Measurements from ENCODE around the gene ASZ1.

ASZ1 gene

DNA sequence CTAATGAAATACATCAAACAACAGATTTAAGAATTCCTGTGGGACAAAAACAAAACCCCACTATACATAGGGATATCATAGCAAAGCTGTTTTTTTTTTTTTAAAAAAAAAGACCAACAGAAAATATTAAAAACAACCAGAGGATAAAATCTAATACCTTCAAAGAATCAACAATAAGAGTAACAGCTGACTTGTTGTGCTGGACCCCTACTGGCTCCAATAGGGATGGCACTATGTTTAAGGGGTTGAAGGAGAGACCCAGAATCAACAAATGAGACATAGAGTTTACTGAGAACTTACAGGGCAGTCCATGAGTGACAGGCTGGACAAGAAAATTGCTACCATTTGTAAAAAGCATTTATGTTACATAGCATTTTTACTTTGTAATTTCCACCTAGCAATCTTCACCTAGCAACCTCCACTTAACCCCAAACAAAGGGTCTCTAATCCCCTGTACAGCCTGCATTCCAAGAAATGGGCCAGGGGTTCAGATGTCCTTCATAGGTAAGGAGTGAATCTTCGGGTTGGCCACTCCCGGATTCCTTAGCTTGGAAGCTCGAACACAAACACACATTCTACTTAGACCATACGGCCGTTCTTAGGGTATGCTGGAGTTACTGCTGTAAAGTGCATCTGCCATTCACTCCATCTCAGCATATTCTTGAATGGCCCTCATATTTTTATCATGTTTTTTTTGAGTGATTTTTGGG, 25.8 kb downstream of the ASZ1 start:
- no peak for DNase-seq

DNA sequence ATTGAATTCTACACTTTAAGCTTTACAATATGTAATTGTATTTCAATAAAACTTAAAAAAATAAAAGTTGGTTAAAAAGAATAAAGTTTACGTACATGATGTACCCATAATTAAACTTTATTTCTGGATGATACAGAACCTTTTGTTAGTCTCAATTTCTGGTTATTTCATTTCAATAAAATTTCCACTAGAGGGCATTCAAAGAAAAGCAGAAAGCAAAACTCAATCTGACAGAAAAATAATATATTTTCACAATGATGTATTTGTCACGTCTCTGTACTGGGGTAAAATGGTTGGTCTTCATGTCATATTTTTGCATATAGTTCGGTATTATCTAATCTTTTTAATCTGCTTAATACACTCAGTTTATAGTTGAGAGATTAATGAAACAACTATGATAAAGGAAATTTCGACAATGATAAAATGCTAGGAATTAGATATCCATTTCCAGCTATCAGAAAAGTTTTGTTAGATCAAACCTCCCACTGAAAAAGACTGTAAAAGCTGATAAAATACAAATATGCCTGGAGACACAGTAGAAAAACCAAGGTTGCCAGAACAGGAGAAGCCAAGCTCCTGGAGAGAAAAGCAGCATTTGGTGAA, 27.4 kb downstream of the ASZ1 start:
- no peak for DNase-seq

DNA sequence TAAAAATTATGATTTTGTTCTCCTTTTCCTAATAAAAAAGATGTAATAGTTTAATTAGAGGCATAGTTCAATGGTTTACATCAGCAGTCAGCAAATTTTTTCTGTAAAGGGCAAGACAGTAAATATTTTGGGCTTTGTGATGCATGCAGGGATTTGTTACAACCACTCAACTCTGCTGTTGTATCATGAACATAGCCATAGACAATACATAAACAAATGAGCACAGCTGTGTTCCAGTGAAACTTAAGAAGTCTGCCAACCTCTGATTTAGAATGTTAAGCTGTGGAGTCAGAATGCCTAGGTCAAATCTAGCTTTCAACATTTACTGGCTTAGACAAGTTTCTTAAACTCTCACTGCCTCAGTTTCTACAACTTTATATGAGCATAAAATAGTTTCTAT, 31.6 kb downstream of the ASZ1 start:
- DNase-seq: no peak

DNA sequence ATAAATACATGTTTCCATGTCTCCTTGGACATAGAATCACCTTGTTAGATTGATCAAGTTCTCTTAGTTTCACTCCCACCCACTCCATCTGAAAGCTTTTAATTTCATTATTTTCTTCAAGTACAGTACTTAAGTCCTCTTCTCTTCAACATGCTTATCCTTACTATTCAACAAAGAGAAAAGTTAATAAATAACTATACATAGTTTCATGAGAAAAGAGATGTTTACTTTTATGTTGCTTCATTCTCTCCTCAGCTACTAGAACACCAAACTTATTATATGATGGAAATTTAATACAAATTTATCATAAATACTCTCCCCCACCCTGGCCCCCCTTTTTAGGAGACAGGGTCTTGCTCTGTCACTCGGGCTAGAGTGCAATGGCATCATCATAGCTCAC, 33.5 kb downstream of the ASZ1 start:
- no peak for DNase-seq

DNA sequence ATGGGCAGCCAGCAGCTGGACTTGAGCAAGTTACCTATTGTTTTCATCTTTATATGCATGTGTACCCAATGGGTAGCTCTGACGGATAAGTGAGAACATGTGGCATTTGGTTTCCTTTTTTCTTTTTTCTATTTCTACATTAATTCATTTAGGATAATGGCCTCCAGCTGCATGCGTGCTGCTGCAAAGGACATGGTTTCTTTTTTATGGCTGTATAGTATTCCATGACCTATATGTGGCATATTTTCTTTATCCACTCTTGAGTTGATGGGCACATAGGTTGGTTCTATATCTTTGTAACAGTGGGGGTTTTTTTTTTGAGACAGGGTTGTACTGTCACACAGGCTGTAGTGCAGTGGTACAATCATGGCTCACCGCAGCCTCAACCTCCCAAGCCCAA, 37.4 kb downstream of the ASZ1 start:
- DNase-seq: no peak

DNA sequence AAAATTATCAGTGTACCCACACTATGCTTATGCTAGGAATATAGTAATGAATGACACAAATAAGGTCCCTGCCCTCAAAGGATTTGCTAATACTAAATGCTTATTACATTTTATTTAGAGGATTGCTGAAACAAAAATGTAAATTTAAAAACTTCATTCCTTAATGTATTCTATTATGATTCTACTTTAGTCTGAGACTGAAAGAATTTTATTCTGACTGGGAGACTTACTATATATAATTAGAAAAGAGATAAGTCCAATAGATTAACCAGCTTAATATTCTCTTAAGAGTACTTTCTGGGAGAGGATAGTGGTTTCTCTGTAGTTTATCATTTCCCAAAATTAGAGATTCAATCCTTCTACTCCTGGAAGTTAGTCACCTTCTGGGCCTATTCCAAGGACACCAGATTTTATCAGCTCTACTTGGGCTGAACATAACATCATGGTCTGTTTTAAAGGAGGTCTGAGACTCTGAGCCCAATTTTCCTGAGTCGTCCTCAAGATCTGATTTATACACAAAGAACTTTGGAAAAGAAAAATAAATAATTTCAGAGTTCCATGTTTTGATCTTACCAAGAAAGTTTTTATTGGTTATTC, 41.1 kb downstream of the ASZ1 start:
- no peak for DNase-seq

DNA sequence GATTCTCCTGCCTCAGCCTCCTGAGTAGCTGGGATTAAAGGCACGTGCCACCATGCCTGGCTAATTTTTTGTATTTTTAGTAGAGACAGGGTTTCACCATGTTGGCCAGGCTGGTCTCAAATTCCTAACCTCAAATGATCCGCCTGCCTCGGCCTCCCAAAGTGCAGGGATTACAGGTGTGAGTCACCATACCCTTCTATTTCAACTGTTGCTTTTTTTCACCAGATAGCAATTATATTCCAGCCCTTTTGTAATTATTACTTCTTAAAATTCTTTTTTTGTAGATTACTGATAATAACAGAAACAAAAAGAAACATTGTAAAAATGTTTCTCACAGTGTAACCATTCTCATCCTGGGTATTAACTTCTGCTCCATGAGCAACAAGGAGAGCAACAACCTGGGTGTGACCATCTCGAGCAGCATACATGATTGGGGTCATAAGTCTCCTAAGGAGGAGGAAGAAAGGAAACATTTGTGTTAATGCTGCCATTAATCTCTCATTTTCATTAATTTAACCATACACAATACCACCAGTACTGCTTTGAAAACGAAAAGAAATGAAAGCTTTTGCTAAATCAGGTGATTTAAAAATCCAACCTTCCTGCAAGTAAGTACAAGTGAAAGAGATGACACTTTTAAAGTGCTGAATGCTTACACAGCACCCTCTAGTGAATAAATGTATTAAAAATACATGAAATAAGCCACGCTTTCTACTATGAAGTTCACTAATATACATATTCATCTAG, 41.8 kb downstream of the ASZ1 start:
- DNase-seq: peak; percentile 16

DNA sequence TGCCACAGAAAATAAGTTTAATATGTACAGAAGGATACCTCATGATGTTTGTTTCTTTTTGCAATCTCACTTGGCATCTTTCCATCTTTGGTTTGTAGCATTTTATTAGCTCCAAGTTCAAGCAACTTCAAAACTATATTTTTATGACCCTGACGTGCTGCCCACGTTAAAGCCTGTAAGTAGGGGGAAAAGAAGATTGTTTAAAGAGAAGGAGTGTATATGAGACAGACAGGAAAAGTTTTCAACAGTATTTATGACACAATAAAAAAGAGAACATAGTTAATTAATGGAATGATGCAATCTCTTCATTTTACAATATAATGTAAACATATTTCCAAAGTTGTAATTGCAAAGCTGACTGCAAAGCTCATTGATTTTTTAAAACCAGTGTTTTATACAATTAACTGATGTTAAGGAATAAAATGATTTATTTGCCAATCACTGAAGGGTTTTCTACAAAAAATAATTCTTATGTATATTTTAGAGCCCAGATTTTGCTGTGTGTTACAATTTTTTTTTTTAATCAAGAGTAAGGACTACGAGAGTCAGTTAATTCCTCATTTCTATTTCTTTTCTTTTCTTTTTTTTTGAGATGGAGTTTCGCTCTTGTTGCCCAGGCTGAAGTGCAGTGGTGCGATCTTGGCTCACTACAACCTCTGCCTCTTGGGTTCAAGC, 42.5 kb downstream of the ASZ1 start:
- no peak for DNase-seq

DNA sequence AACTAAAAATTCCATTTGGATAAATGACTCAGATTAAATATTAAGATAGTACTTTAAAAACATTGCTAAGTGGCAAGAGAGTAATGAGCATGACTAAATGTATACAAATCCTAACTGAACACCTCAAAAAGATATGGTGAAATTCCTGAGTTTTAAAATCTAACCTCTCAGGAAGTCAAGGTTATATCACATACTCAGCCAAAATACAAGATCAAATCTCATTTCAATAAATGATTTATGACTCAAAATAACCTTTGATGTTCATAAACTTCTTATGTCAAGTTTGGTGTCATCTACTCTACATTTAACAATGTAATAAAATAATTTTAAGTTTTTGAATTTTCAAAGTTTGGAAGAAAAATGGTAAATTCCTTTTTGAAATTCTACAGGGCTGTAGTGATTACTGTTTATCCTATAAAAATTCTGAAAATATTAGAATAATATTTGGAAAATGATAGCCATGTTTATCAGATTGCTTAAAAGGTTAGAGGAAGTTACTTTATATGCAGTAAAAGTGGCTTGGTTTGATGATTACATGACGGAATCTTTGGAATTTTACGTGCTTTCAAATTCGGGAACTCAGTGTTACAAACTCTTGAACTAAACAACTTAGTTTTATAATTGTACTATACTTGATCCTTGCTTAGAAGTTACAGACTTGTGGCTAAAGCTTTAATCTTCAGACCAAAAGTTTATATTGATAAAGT, 43.7 kb downstream of the ASZ1 start:
- DNase-seq: no peak

DNA sequence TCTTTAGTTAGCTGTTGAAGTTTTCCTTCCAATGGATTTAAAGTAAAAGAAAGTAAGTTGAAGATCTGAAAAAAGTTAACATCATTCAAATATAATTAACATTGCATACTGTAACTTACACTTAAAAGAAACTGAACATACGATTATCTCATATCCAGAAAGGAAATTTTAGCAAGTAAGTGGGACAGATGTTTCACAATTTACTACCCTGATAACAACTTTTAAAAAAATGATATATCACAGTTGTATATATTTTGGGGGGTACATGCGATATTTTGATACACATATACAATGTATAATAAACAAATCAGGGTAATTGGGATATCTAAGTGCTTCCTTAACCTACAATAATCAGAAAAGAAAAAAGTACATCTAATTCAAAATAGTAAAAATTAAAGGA, 44.2 kb downstream of the ASZ1 start:
- no peak for DNase-seq

DNA sequence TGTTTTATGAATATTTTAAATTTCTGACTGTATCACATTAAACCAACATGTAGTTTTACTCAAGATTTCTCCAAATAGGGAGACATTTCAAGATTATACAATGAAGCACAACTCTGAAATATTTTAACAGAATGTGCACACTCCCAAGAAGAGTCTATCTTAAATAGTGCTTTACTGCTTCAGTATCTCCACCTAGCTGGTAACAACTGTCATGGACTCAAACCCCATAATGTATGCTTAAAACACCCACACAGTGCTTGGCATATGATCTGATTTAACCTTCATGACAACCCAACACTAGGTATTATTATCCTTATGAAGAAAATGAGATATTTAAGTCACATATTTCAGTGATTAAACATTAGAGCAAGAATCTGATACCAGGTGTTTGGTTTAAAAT, 45.9 kb downstream of the ASZ1 start:
- DNase-seq: no peak

DNA sequence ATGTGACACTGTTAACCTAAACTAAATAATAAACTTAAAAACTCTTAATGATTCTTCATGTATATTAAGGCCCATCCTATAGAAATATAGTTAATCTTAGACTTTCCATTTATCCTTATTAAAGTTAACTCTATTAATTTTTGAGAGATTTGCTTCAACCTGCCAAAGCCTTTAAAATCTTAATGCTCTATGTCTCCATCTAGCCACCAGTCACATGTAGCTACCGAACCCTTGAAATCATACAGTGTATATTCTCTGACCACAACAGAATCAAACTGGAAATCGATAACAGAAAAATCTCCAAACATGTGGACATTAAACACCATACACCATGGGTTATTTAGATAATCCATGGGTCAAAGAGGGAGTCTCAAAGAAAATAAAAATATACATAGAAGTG, 51.9 kb downstream of the ASZ1 start:
- DNase-seq: no peak

DNA sequence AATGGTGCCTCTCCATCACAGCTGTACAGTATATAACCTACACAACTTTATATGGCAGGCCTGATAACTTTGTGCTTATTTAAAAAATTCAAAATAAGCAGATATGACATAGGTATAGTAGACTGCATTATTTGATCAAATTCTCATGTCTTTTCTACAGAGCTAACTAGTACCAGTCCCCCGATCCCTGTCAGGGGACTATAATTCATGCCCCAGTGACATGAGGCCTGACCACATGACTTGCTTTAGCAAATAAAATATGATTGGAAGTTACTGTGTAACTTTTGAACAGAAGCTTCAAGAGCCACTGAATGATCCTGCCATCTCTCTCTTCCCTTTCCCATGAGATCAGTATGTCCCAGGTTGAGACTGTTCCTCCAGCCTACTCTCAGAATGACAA, 55.2 kb downstream of the ASZ1 start:
- DNase-seq: no peak

DNA sequence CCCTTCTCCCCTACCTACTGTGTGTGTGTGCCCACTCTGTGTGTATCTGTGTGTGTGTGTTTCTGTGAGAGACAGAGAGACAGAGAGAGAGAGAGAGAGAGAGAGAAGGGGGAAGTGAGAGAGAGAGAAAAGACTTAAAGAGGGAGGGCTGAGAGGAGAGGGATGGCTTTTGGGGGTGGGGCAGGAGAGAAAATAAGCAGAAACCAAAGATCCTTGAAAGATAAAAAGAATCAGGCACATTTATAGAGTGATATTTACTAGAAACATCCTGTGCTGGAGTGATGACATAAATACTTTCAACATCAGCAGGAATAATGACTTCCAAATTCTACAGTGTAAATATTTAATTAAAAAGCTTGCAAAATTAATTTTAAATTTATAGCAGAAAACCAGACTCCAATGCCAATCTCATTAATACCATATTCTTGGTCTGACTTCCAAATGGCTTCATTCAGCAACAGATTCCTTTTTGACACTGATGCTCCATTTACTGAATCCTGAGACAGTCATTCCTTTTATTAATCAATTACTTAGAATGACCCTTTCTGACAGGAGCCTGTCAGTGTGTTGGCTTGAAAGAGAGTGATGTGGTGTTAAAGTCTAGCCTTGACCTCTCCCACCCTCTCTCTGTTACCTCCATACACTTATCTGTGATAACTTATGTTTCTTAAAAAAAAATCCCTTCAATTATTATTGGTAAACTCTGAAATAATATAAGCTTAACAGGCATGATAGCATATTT, 62.8 kb downstream of the ASZ1 start:
- no peak for DNase-seq

DNA sequence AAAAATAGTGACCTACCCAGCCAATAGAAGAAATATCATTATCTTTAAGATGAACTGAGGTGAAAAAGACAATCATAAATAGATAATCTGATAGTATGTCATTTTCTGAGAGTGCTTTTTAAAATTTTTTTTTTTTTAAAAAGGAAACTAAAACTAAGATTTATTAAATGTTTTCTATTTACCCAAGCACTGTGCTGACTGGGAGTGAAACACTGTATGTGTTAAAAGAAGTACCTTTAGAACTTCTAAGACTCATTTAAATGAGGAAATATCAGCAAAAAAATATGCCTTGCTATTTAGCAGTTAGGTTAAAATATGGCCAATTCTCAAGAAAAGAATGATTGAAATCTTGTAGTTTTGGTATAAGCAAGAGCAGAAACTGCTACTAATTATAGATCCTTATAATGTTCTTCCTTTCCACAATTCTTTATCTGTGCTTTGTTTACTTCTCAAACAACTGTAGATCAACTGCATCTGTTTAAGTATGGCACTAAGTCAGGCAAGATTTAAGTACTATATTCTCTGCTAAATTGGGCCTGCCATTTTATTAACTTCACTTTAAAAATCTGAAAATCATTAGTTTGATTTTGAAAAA, 64.9 kb downstream of the ASZ1 start:
- no peak for DNase-seq

DNA sequence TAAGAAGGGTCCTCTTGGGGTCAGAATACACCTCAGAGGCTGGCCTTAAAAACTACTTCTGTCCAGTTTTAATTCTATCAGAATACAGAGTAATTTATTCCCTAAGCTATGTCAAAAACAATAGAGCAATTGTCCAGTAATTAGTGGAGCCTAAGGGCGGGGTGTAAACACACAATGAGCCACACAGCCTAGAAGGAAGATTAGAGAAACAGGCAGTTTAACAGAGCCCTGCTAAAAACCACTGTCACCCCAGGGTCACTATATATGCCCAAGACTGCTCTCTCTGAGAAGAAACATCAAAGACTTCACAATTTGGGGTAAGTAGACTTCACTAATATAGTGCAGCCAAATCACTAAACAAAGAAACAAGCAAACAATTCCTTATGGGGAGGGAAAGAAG, 77.3 kb downstream of the ASZ1 start:
- no peak for DNase-seq

DNA sequence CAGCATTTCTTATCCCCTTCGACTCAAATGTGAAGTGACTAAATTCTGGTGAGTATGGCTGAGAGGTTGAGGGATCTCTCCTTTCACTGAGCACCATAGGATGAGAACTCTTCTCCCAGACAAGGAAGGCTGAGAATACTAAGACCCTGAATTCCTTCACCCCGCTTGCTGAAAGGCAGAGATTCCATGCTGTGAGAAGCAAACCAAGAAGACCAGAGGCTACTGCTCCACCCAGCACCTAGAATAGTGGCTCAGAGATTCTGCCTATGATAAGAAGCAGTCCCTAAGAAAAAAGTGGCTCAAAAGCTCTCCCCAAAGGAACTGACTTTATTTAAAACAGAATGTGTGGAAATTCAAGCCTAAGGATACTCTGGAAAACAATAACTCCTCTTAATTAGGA, 77.7 kb downstream of the ASZ1 start:
- no peak for DNase-seq

DNA sequence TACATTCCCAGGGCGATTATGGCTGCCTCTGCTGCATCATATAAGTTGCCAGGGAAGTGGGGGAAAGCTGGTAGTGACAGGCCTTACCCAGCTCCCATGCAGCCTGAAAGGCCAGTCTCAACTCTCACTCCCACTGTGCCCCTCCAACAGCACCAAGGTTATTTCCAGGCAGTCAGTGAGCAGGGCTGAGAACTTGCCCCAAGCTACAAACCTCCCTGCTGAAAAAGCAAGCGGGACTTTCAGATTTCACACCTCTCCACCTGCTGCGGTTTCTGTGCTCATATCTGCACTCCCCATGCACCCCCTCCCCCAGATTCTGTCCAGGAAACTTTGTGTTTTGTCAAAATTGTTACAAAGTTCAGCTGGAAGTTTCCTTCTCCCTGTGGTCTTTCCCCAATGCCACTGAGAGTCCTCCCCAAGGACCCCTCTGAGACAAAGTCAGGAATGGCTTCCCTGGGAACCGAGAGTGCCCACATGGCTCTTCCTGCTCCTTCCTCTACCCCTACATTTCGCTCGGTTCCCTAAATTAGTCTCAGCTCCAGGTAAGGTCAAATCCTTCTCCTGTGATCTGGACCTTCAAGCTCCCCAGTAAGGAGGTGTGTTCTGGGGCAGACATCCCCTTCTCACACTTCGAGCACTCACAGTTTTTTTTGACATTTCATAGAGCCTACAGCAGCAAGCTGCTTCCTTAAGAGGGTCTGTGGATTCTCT, 79.2 kb downstream of the ASZ1 start:
- DNase-seq: peak; percentile 17

DNA sequence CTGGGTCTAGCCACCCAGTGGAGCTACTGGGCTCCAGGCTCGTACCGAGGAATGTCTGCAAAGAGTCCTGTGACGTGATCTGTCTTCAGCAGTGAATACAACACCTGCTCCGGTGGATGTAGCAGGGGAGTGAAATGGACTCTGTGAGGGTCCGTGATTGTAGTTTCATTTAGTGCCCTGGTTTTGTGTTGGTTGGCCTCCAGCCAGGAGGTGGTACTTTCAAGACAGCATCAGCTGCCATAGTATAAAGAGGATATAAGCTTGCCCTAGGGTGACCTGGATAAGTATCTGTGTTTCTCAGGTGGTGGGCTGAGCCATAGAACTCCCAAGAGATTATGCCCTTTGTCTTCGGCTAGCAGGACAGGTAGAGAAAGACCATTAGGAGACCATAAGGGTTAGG, 79.8 kb downstream of the ASZ1 start:
- no peak for DNase-seq

DNA sequence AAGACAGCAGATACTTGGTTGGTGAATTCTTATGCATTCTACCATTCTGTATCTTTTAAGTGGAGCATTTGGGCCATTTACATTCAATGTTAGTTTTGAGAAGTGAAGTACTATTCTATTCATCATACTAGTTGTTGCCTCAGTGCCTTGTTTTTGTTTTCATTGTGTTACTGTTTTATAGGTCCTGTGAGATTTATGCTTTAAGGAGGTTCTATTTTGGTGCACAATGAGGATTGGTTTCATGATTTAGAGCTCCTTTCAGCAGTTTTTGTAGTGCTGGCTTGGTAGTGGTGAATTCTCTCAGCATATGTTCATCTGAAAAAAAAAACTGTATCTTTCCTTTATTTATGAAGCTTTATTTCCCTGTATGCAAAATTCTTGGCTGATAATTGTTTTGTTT, 81.1 kb downstream of the ASZ1 start:
- no peak for DNase-seq

DNA sequence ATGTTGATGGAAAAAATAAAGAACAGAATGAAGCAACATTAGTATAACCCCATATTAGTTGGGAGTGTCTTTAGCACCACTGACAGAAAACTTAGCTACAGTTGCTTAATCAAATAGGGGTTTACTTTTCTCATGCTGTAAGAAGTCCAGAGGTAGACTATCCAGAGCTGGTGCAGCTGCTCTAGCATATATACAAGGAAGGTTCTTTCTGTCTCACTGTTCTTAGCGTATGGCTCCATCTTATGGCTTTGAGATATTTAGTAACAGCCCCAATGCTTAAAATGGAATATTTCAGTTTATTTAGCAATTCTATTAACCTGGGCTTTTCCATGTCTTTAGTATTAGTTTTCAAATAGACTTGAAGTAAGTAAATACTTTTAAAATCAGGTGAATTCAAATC, 89.3 kb downstream of the ASZ1 start:
- DNase-seq: no peak

All from RPMI8226 (cell line).